Germinal center (tissue), 1 donor: ENCODE data around the gene SLC1A7.

ENCODE experiments used
- DNase-seq: peaks from one replicate; pipeline ENCODE4 v3.0.0; 2012; ENCODE audit warnings: mixed read lengths, low spot score

Gene SLC1A7

GRCh38 chr1:53061123-53061858, 81.1 kb downstream of the SLC1A7 start:
- no peak for DNase-seq

- DNase-seq, result no peak
Measured at GRCh38 chr1:53060579-53060978, 81.9 kb downstream of the SLC1A7 start.

- DNase-seq, result no peak
Measured at GRCh38 chr1:53057127-53057526, 85.3 kb downstream of the SLC1A7 start.

- no peak for DNase-seq
Measured at GRCh38 chr1:53051676-53052075, 90.8 kb downstream of the SLC1A7 start.

- DNase-seq, result no peak
Measured at GRCh38 chr1:53050310-53050709, 92.1 kb downstream of the SLC1A7 start.

GRCh38 chr1:53049574-53049967, 92.9 kb downstream of the SLC1A7 start:
- no peak for DNase-seq

- no peak for DNase-seq
Measured at GRCh38 chr1:53048960-53049573, 93.4 kb downstream of the SLC1A7 start.

GRCh38 chr1:53047737-53048736, 94.4 kb downstream of the SLC1A7 start:
- DNase-seq, result no peak

GRCh38 chr1:53046930-53047329, 95.5 kb downstream of the SLC1A7 start:
- DNase-seq, result no peak

- no peak for DNase-seq
Measured at GRCh38 chr1:53044926-53045325, 97.5 kb downstream of the SLC1A7 start.

- no peak for DNase-seq
Measured at GRCh38 chr1:53043271-53043670, 99.2 kb downstream of the SLC1A7 start.

- DNase-seq, result no peak
Measured at GRCh38 chr1:53038566-53038965, 103.9 kb downstream of the SLC1A7 start.
